Cardiac muscle cell (in vitro differentiated cells and primary cell): ENCODE results near the gene SFXN5. TPM values are rescaled to one million over a fixed set of nuclear protein-coding genes. Genes with fewer than 3 reads are reported as not detected.
"Not testable (repeated sequence)": the region's sequence is repeated elsewhere in the genome, so short reads cannot be mapped to it uniquely, and the experiment has no call there.

Experiments used
- DNase-seq, 2 donors: peaks; one replicate each; pipeline versions ENCODE4 v3.0.0 to v3.0.0-alpha.2; 2010 to 2017; ENCODE audit warnings: low read depth in 1 of 2, low spot score in 1 of 2
- H3K27ac ChIP-seq: fragments of 200-600 bp; sonication (generic); 2 replicates; pipeline ENCODE4 v1.5.1; 2016
- H3K27me3 ChIP-seq: fragments of 200-600 bp; sonication (generic); 2 replicates; pipeline ENCODE4 v1.6.0; 2016; ENCODE audit warnings: control low read depth
- H3K36me3 ChIP-seq: fragments of 200-600 bp; sonication (generic); 2 replicates; pipeline ENCODE4 v1.5.1; 2016; ENCODE audit warnings: control low read depth
- H3K4me1 ChIP-seq: fragments of 200-600 bp; sonication (generic); 2 replicates; pipeline ENCODE4 v1.8.1; 2017; ENCODE audit warnings: low read depth, mild to moderate bottlenecking, mixed run types
- H3K4me3 ChIP-seq: fragments of 200-600 bp; sonication (generic); 2 replicates; pipeline ENCODE4 v1.5.1; 2016; ENCODE audit warnings: mild to moderate bottlenecking
- H3K9me3 ChIP-seq: fragments of 200-600 bp; sonication (generic); 2 replicates; pipeline ENCODE4 v1.5.1; 2017; ENCODE audit warnings: low read depth, mild to moderate bottlenecking, control low read depth
- CTCF ChIP-seq: IDR thresholded peaks from 2 replicates; pipeline ENCODE4 v1.5.1; 2012; ENCODE audit warnings: low read depth, mild to moderate bottlenecking, low read length
- polyA plus RNA-seq: library from polyadenylated mRNA; unstranded; fragments of >200 nt; fragmentation: Nextera tagmentation; extraction: Ambion mirVana; gene quantifications from 2 replicates; pipeline ENCODE4 v1.2.1, GENCODE V29; 2016
- total RNA-seq: library from RNA; depleted of rRNA; stranded (reverse); fragments of >200 nt; gene quantifications from 2 replicates; pipeline ENCODE4 v1.2.3, GENCODE V29; 2016

Gene SFXN5
- total RNA-seq (13.5 and 15.6 TPM in 2 replicates), polyA plus RNA-seq (7.0 and 11.4 TPM in 2 replicates)

GRCh38 chr2:73071360-73072128 is at the start of gene SFXN5:
Gene SFXN5 (minus strand): TSS chr2:73071712. CDS start chr2:73071705, 7 bp downstream.
- Histone ChIP-seq H3K4me3 (peak within 1 kb of the TSS; percentile 74), H3K27me3 (peaks cover 4% of the 10 kb centered on the region), H3K36me3 (no peaks in the 10 kb centered on the region), H3K27ac (peak within 1 kb of the TSS; percentile 58), H3K4me1 (peaks cover 10% of the 10 kb centered on the region), H3K9me3 (no peaks in the 10 kb centered on the region)
- TF ChIP-seq CTCF: peak; percentile 15
- DNase-seq: peak; percentile 98

- not testable (repeated sequence) for H3K9me3 ChIP-seq, H3K4me3 ChIP-seq, DNase-seq, H3K36me3 ChIP-seq, H3K4me1 ChIP-seq, H3K27ac ChIP-seq
- peaks cover 18% of the 10 kb centered on the region for H3K27me3 ChIP-seq
Measured at GRCh38 chr2:73119611-73120239, 48.2 kb upstream of the SFXN5 start.

- no peak overlapping the region for H3K4me3 ChIP-seq
- peaks cover 20% of the 10 kb centered on the region for H3K27me3 ChIP-seq
- no peak for DNase-seq
- no peaks in the 10 kb centered on the region for H3K4me1 ChIP-seq
- no peak overlapping the region for H3K27ac ChIP-seq
- no peak for TF ChIP-seq CTCF
- no peaks in the 10 kb centered on the region for H3K36me3 ChIP-seq
- H3K9me3 ChIP-seq: no peaks in the 10 kb centered on the region
Measured at GRCh38 chr2:73117441-73117840, 45.9 kb upstream of the SFXN5 start.

GRCh38 chr2:73116182-73116960 is 44.9 kb upstream of the SFXN5 start:
- TF ChIP-seq CTCF: no peak
- DNase-seq: no peak
- no peak overlapping the region for H3K27ac ChIP-seq
- H3K27me3 ChIP-seq: peaks cover 31% of the 10 kb centered on the region
- H3K36me3 ChIP-seq: no peaks in the 10 kb centered on the region
- peaks cover 5% of the 10 kb centered on the region for H3K4me1 ChIP-seq
- no peaks in the 10 kb centered on the region for H3K9me3 ChIP-seq
- H3K4me3 ChIP-seq: no peak overlapping the region

GRCh38 chr2:73114273-73114867 is 42.9 kb upstream of the SFXN5 start:
- Histone ChIP-seq H3K27ac (no peak overlapping the region), H3K9me3 (no peaks in the 10 kb centered on the region), H3K27me3 (peaks cover 38% of the 10 kb centered on the region), H3K4me3 (no peak overlapping the region), H3K36me3 (no peaks in the 10 kb centered on the region), H3K4me1 (peaks cover 5% of the 10 kb centered on the region)
- TF ChIP-seq CTCF: no peak
- no peak for DNase-seq
